NCI-H748 treated with DMSO at 0.1 percent for 48 hours (cell line): ENCODE data around the gene ELMOD3.
"Not testable (repeated sequence)": the region's sequence is repeated elsewhere in the genome, so short reads cannot be mapped to it uniquely, and the experiment has no call there.

ENCODE experiments used
- DNase-seq: peaks from one replicate; lab custom pipeline; 2025; lab: John Stamatoyannopoulos, UW

Gene ELMOD3

GRCh38 chr2:85354286-85355072 is at the start of gene ELMOD3, which contains the start of gene RETSAT:
Gene ELMOD3, plus strand, starts transcription at chr2:85354769. Its CDS starts 2,430 bp downstream, at chr2:85357199.
Gene RETSAT, minus strand, starts transcription at chr2:85354528. Its CDS starts 21 bp downstream, at chr2:85354507.
- DNase-seq, result peak; percentile 89

DNA sequence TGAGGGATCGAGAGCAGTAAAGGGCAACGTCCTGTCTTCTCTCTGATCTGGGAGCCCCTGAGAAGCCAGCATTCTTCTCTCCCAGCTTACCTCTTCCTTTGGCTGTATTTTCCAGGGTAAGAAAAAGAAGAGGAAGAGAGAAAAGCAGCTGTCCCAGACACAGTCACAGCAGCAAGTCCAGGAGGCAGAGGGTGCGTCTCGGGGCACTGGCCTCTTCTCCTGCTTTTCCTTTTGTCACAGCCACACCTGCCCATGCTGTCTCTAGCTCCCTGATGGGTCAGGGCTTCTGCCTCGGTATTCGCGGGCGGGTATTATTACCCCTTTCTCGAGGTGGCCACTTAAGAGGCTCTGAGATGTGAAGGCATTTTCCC is 47.1 kb upstream of the ELMOD3 start:
- DNase-seq, result no peak

DNA sequence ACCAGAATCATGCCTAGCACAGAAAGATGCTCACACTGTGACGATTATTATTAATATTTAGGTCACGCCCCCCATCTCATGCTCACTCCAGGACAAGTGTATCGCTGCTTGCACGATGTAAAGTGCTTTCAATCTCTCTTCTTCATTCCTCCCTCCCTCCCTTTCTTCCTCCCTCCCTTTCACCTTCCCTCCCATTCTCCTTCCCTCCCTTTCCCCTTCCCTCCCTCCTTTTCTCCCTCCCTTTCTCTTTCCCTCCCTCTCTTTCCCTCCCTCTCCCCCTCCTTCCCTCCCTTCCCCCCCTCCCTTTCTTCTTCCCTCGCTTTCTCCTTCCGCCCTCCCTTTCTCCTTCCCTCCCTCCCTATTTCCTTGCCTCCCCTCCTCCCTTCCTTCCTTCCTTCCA is 46.4 kb upstream of the ELMOD3 start:
- DNase-seq, result no peak

- DNase-seq, result no peak
These were observed 45.5 kb upstream of the ELMOD3 start for GRCh38 chr2:85308896-85309555.

DNA sequence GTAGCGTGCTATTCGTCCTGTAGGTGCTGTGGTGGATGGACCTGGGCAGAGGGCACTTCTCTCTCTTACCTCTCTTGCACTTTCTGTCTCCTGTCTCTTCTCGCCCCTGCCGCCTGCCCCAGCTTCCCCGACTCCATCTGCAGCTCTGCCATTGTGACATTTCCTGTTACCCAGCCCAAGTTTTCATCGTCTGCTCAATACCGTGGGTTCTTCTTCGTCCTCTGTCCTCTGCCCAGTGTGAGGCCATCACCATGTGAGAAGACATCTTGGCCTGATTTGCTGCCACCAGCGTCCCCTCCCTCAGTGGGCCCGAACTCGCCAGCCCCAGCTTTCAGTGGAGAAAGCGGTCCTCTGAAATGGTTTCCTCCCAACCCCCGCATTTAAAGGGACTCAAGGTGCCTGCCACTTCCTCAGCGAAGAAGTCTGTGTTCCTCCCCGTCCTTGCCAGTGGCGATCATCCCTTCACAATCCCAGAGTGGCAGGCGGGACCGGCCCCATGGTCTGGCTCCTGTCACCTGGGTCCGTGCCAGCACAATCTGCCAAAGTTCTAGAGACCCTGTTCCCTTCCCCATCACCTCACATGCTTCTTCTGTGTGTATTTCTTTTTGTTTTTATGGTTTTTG is 44.8 kb upstream of the ELMOD3 start:
- no peak for DNase-seq

DNA sequence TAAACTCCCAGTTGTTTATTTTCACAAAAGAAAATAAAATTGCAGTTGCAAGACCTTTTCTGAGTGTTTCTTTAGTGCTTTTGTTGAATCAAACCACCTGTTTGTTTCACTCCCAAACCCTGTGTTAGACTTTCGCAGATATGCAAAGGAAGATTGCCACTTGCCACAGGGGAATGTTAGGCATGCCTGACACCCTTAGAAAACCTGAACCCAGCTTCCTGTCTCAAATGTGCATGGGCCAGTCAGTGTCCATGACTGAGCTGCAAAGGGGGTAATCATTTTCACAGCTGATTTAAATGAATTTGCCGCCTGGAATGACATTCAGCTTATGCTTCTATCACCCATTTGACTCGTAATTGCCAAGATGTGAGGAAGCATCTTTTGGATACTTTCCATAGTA is 44.2 kb upstream of the ELMOD3 start:
- no peak for DNase-seq

- no peak for DNase-seq
These were observed 42.2 kb upstream of the ELMOD3 start for GRCh38 chr2:85312404-85312803.

- DNase-seq, result no peak
These were observed 39.7 kb upstream of the ELMOD3 start for GRCh38 chr2:85314884-85315242.

DNA sequence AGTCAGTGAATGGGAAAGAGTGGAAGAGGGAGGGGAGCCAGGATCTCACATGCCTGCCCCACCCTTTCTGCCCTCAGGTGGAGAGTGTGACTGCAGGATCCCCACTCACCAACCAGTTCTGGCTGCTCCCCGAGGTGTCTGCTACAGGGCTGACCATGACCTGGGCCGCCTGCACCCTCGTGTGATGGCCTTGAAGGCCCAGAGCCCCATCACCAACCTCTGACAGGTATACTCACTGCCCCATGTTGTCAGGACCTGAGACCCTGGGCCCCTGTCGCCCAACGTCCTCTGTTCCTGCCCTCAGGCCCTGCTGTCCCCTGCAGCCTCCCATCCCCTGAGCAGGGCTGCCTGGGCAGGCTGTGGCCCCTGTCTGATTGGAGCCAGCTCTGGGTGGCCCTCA is 38.6 kb upstream of the ELMOD3 start:
- not testable (repeated sequence) for DNase-seq

GRCh38 chr2:85318222-85319074 is 36.1 kb upstream of the ELMOD3 start:
- no peak for DNase-seq

DNA sequence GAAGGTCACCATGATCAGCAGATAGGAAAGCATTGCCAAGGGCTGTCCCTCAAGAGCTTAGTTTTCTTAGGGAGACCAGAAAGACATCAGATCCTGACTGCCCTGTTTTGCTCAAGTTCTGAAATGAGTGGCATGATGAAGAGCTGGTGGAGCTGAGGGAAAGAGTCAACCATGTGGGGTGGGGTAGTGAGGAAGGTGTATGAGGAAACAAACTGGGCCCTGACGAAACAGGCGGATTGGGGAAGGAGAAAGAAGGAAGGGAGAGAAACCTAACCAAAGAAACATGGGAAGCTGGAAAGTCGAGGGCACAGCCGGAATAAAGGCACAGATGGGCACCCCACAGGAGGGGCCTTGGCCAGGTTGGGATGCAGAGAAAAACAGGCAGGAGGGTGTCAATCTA is 34.8 kb upstream of the ELMOD3 start:
- DNase-seq, result no peak

GRCh38 chr2:85323351-85323987 is 31.1 kb upstream of the ELMOD3 start:
- no peak for DNase-seq

DNA sequence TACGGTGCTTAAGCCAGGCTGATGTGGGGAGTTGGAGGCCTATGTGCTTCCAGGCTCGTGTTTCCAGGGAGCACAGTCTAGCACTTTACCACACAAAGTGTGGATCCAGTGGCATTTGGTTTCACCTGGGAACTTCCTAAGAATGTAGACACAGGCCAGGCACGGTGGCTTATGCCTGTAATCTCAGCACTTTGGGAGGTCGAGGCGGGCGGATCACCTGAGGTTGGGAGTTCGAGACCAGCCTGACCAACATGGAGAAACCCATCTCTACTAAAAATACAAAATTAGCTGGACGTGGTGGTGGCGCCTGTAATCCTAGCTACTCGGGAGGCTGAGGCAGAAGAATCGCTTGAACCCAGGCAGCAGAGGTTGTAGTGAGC is 30.6 kb upstream of the ELMOD3 start:
- not testable (repeated sequence) for DNase-seq

- no peak for DNase-seq
These were observed 29.7 kb upstream of the ELMOD3 start for GRCh38 chr2:85324639-85325465.

GRCh38 chr2:85325466-85325811 is 29.1 kb upstream of the ELMOD3 start:
- no peak for DNase-seq

- DNase-seq, result no peak
These were observed 28.0 kb upstream of the ELMOD3 start for GRCh38 chr2:85326406-85327159.

DNA sequence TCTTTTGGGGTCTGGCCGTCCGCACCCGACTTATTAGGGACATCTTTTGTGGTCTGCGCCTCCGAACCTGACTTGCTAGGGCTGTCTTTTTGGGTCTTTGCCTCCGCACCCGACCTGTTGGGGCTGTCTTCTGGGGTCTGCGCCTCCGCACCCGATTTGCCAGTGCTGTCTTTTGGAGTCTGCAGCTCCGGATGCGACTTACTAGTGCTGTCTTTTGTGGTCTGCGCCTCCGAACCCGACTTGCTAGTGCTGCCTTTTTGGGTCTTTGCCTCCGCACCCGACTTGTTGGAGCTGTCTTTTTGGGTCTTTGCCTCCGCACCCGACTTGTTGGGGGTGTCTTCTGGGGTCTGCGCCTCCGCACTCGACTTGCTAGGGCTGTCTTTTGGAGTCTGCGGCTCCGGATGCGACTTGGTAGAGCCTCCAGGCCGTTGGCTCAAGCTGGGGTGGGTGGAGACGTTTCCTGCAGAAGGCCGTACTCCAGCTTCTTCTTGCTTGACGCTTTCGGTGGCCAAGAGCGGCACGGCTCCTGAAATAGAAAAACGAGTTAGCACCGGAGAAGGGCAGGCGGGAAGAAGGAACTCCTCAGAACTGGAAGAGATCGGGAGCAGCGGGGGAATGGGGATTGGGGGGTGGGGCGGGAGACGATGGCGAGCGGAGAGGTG is 27.3 kb upstream of the ELMOD3 start:
- DNase-seq, result no peak

GRCh38 chr2:85327822-85328617 is 26.5 kb upstream of the ELMOD3 start, which contains the start of gene TGOLN2:
Gene TGOLN2, minus strand, starts transcription at chr2:85327989. Its CDS starts 27 bp downstream, at chr2:85327962.
- peak; percentile 64 for DNase-seq

- no peak for DNase-seq
These were observed 25.4 kb upstream of the ELMOD3 start for GRCh38 chr2:85329181-85329651.
